ENCODE data around the gene AGRN.
"Not testable (repeated sequence)": the region's sequence is repeated elsewhere in the genome, so short reads cannot be mapped to it uniquely, and the experiment has no call there.

The AGRN gene

GRCh38 chr1:1021010-1021919 lies 1.3 kb downstream of the AGRN start:
- DNase-seq: no peak

GRCh38 chr1:1021920-1022259 lies 2.0 kb downstream of the AGRN start:
- no peak for DNase-seq

- no peak for DNase-seq
Observed at GRCh38 chr1:1022302-1023009, 2.5 kb downstream of the AGRN start.

- DNase-seq: no peak
Observed at GRCh38 chr1:1023700-1024099, 3.8 kb downstream of the AGRN start.

- no peak for DNase-seq
Observed at GRCh38 chr1:1024149-1024770, 4.3 kb downstream of the AGRN start.

GRCh38 chr1:1024771-1025699 lies 5.1 kb downstream of the AGRN start:
- DNase-seq: no peak

- DNase-seq: no peak
Observed at GRCh38 chr1:1025730-1026129, 5.8 kb downstream of the AGRN start.

GRCh38 chr1:1026599-1027413 lies 6.9 kb downstream of the AGRN start:
- no peak for DNase-seq

GRCh38 chr1:1027791-1028190 lies 7.9 kb downstream of the AGRN start:
- DNase-seq: no peak

GRCh38 chr1:1030867-1031658 lies 11.1 kb downstream of the AGRN start:
- not testable (repeated sequence) for DNase-seq

GRCh38 chr1:1031659-1032235 lies 11.8 kb downstream of the AGRN start:
- DNase-seq: no peak

GRCh38 chr1:1032424-1032823 lies 12.5 kb downstream of the AGRN start:
- no peak for DNase-seq

- DNase-seq: peak; percentile 93
Observed at GRCh38 chr1:1033009-1033587, 13.2 kb downstream of the AGRN start.

GRCh38 chr1:1033731-1034438 lies 14.0 kb downstream of the AGRN start:
- no peak for DNase-seq

GRCh38 chr1:1034439-1034781 lies 14.5 kb downstream of the AGRN start:
- no peak for DNase-seq

GRCh38 chr1:1035291-1035943 lies 15.5 kb downstream of the AGRN start:
- DNase-seq: no peak

GRCh38 chr1:1037366-1038327 lies 17.7 kb downstream of the AGRN start:
- DNase-seq: no peak

- DNase-seq: no peak
Observed at GRCh38 chr1:1038694-1039093, 18.8 kb downstream of the AGRN start.

Measured in stimulated activated CD4-positive, alpha-beta T cell treated with anti-CD3 and anti-CD28 coated beads, Interleukin-1b, Interleukin-23, amount 100 ng/mL, for 48 hours (primary cell).